IPS-20b (cell line): ENCODE data around the gene PPP1R9A.

Source experiments
- H3K27ac ChIP-seq: one replicate; pipeline ENCODE4 v1.5.1; 2013; ENCODE audit warnings: low read length
- H3K27me3 ChIP-seq: 2 replicates; pipeline ENCODE4 v1.6.1; 2013; ENCODE audit warnings: mild to moderate bottlenecking, low read length, inconsistent platforms; ENCODE audit not compliant: insufficient read depth
- H3K36me3 ChIP-seq: 2 replicates; pipeline ENCODE4 v1.6.1; 2013; ENCODE audit warnings: low read depth, mild to moderate bottlenecking, inconsistent platforms, low read length, moderate library complexity; ENCODE audit not compliant: insufficient read depth
- H3K4me1 ChIP-seq: 2 replicates; pipeline ENCODE4 v1.6.1; 2013; ENCODE audit warnings: mild to moderate bottlenecking, control low read depth, inconsistent platforms, low read length, moderate library complexity; ENCODE audit not compliant: insufficient read depth
- H3K4me3 ChIP-seq: 2 replicates; pipeline ENCODE4 v1.5.1; 2013; ENCODE audit warnings: mild to moderate bottlenecking, low read length, inconsistent platforms
- H3K9ac ChIP-seq: 2 replicates; pipeline ENCODE4 v1.6.1; 2013; ENCODE audit warnings: low read depth, mild to moderate bottlenecking, inconsistent platforms, low read length, moderate library complexity
- H3K9me3 ChIP-seq: 2 replicates; pipeline ENCODE4 v1.6.1; 2013; ENCODE audit warnings: mild to moderate bottlenecking, low read depth, low read length, inconsistent platforms; ENCODE audit not compliant: insufficient read depth

Gene PPP1R9A

GRCh38 chr7:94913391-94913790 is 6.0 kb downstream of the PPP1R9A start:
- H3K27ac ChIP-seq = no peak overlapping the region
- no peaks in the 10 kb centered on the region for H3K27me3 ChIP-seq
- H3K9ac ChIP-seq = no peak overlapping the region
- H3K36me3 ChIP-seq = no peaks in the 10 kb centered on the region
- peak overlapping the region; percentile 32; the same call in 1 of the 2 replicates for H3K4me3 ChIP-seq
- H3K9me3 ChIP-seq = no peaks in the 10 kb centered on the region; the same call in 1 of the 2 replicates
- H3K4me1 ChIP-seq = peaks cover 51% of the 10 kb centered on the region; the same call in 1 of the 2 replicates

- Histone ChIP-seq H3K36me3 (no peaks in the 10 kb centered on the region), H3K27me3 (no peaks in the 10 kb centered on the region), H3K4me3 (no peak overlapping the region), H3K9me3 (no peaks in the 10 kb centered on the region; the same call in 1 of the 2 replicates), H3K27ac (no peak overlapping the region), H3K9ac (no peak overlapping the region), H3K4me1 (no peaks in the 10 kb centered on the region)
These were observed 14.5 kb downstream of the PPP1R9A start for GRCh38 chr7:94921911-94922310.

GRCh38 chr7:94922457-94922856 is 15.1 kb downstream of the PPP1R9A start:
- Histone ChIP-seq H3K36me3 (no peaks in the 10 kb centered on the region), H3K4me3 (no peak overlapping the region), H3K27me3 (no peaks in the 10 kb centered on the region), H3K27ac (no peak overlapping the region), H3K4me1 (no peaks in the 10 kb centered on the region), H3K9me3 (no peaks in the 10 kb centered on the region; the same call in 1 of the 2 replicates), H3K9ac (no peak overlapping the region)

- Histone ChIP-seq H3K27ac (no peak overlapping the region), H3K4me3 (no peak overlapping the region), H3K27me3 (no peaks in the 10 kb centered on the region), H3K36me3 (no peaks in the 10 kb centered on the region), H3K4me1 (no peaks in the 10 kb centered on the region), H3K9me3 (no peaks in the 10 kb centered on the region), H3K9ac (no peak overlapping the region)
These were observed 16.0 kb downstream of the PPP1R9A start for GRCh38 chr7:94923412-94923811.

GRCh38 chr7:94928168-94928707 is 20.8 kb downstream of the PPP1R9A start:
- no peaks in the 10 kb centered on the region for H3K27me3 ChIP-seq
- H3K9ac ChIP-seq = no peak overlapping the region

GRCh38 chr7:94933256-94933990 is 26.0 kb downstream of the PPP1R9A start:
- no peaks in the 10 kb centered on the region for H3K4me1 ChIP-seq
- H3K4me3 ChIP-seq = no peak overlapping the region
- no peaks in the 10 kb centered on the region for H3K9me3 ChIP-seq
- H3K36me3 ChIP-seq = no peaks in the 10 kb centered on the region
- H3K27ac ChIP-seq = no peak overlapping the region
- no peak overlapping the region for H3K9ac ChIP-seq
- no peaks in the 10 kb centered on the region for H3K27me3 ChIP-seq

More at GRCh38 chr7:94928168-94928707, 20.8 kb downstream of the PPP1R9A start:
- Histone ChIP-seq H3K36me3 (no peaks in the 10 kb centered on the region), H3K4me3 (no peak overlapping the region), H3K4me1 (no peaks in the 10 kb centered on the region), H3K27ac (no peak overlapping the region), H3K9me3 (no peaks in the 10 kb centered on the region)

- Histone ChIP-seq H3K9me3 (no peaks in the 10 kb centered on the region), H3K27ac (no peak overlapping the region), H3K4me3 (no peak overlapping the region), H3K9ac (no peak overlapping the region), H3K4me1 (peaks cover 13% of the 10 kb centered on the region; the same call in 1 of the 2 replicates), H3K27me3 (no peaks in the 10 kb centered on the region), H3K36me3 (no peaks in the 10 kb centered on the region)
These were observed 32.0 kb downstream of the PPP1R9A start for GRCh38 chr7:94939395-94939794.

GRCh38 chr7:94940241-94940640 is 32.8 kb downstream of the PPP1R9A start:
- Histone ChIP-seq H3K9ac (no peak overlapping the region), H3K4me3 (no peak overlapping the region), H3K36me3 (no peaks in the 10 kb centered on the region), H3K9me3 (no peaks in the 10 kb centered on the region), H3K4me1 (peaks cover 18% of the 10 kb centered on the region; the same call in 1 of the 2 replicates), H3K27ac (no peak overlapping the region), H3K27me3 (no peaks in the 10 kb centered on the region)

- H3K27ac ChIP-seq = no peak overlapping the region
These were observed 34.6 kb downstream of the PPP1R9A start for GRCh38 chr7:94941844-94942632.

GRCh38 chr7:94943134-94943533 is 35.7 kb downstream of the PPP1R9A start:
- H3K27me3 ChIP-seq = no peaks in the 10 kb centered on the region
- no peaks in the 10 kb centered on the region for H3K36me3 ChIP-seq
- H3K9me3 ChIP-seq = no peaks in the 10 kb centered on the region
- no peak overlapping the region for H3K4me3 ChIP-seq
- H3K4me1 ChIP-seq = peaks cover 18% of the 10 kb centered on the region; the same call in 1 of the 2 replicates
- no peak overlapping the region for H3K9ac ChIP-seq
- H3K27ac ChIP-seq = no peak overlapping the region

More at GRCh38 chr7:94941844-94942632, 34.6 kb downstream of the PPP1R9A start:
- no peaks in the 10 kb centered on the region for H3K9me3 ChIP-seq
- H3K4me3 ChIP-seq = no peak overlapping the region
- no peaks in the 10 kb centered on the region for H3K36me3 ChIP-seq
- H3K9ac ChIP-seq = no peak overlapping the region
- no peaks in the 10 kb centered on the region for H3K27me3 ChIP-seq
- H3K4me1 ChIP-seq = peaks cover 18% of the 10 kb centered on the region; the same call in 1 of the 2 replicates

GRCh38 chr7:94949532-94949931 is 42.1 kb downstream of the PPP1R9A start:
- Histone ChIP-seq H3K9ac (no peak overlapping the region), H3K27ac (no peak overlapping the region), H3K9me3 (no peaks in the 10 kb centered on the region), H3K4me3 (no peak overlapping the region), H3K36me3 (no peaks in the 10 kb centered on the region), H3K27me3 (no peaks in the 10 kb centered on the region), H3K4me1 (peaks cover 3% of the 10 kb centered on the region; the same call in 1 of the 2 replicates)
